Lung (tissue), 12 donors: ENCODE data around the gene SLC35G4. TPM values are rescaled to one million over a fixed set of nuclear protein-coding genes. Genes with fewer than 3 reads are reported as not detected.

Experiments
- ATAC-seq: fragments of 200-7000 bp; cut with Tn5 transposase; one replicate; pipeline ENCODE4 v1.9.1; 2020; ENCODE audit warnings: moderate number of reproducible peaks; ENCODE audit not compliant: insufficient read depth, low FRiP score
- DNase-seq, 3 donors: peaks; one replicate each; pipeline ENCODE4 v3.0.0-alpha.2; 2013 to 2017
- H3K27ac ChIP-seq, 2 donors: one replicate each; pipeline ENCODE4 v1.5.1; 2013; ENCODE audit warnings: mild to moderate bottlenecking in 2 of 2, moderate library complexity in 2 of 2, control low read depth in 1 of 2, inconsistent platforms in 1 of 2, low read depth in 1 of 2, low read length in 1 of 2
- H3K27me3 ChIP-seq, 3 donors: one replicate each; pipeline ENCODE4 v1.5.1; 2013; ENCODE audit warnings: low read length in 2 of 3; ENCODE audit not compliant: control insufficient read depth in 3 of 3, insufficient read depth in 3 of 3
- H3K36me3 ChIP-seq, 4 donors: one replicate each; pipeline ENCODE4 v1.5.1; 2013; ENCODE audit warnings: low read length in 4 of 4, mild to moderate bottlenecking in 1 of 4, moderate library complexity in 1 of 4; ENCODE audit not compliant: control insufficient read depth in 4 of 4, insufficient read depth in 4 of 4
- H3K4me1 ChIP-seq, 5 donors: one replicate each; pipeline ENCODE4 v1.5.1; 2013; ENCODE audit warnings: low read length in 5 of 5, mild to moderate bottlenecking in 2 of 5, moderate library complexity in 1 of 5; ENCODE audit not compliant: control insufficient read depth in 5 of 5, insufficient read depth in 5 of 5
- H3K4me3 ChIP-seq: one replicate; pipeline ENCODE4 v1.5.1; 2013; ENCODE audit warnings: mild to moderate bottlenecking, control low read depth, moderate library complexity
- H3K9ac ChIP-seq, 2 donors: one replicate each; pipeline ENCODE4 v1.5.1; 2013; ENCODE audit warnings: low read length in 2 of 2, control low read depth in 1 of 2; ENCODE audit not compliant: insufficient read depth in 1 of 2
- H3K9me3 ChIP-seq, 4 donors: one replicate each; pipeline ENCODE4 v1.5.1; 2013; ENCODE audit warnings: low read length in 3 of 4, mild to moderate bottlenecking in 1 of 4, moderate library complexity in 1 of 4; ENCODE audit not compliant: control insufficient read depth in 4 of 4, insufficient read depth in 3 of 4
- WGBS, 2 donors: extraction: QIAGEN DNeasy Blood & Tissue Kit; methylation state at CpG; one replicate each; pipeline ENCODE4 v1.1.7; 2013; 5-methylcytosine and 5-hydroxymethylcytosine counted together
- polyA plus RNA-seq, 2 donors: library from polyadenylated mRNA; stranded (reverse); fragments of 200-250 nt; gene quantifications; one replicate each; pipeline ENCODE4 v1.2.1, GENCODE V29; 2013
- total RNA-seq, 2 donors: library from RNA; depleted of rRNA in 1 of 2; stranded (reverse); fragments of >200 nt in 1 of 2; gene quantifications; one replicate each; pipeline ENCODE4 v1.2.1, GENCODE V29; 2014 to 2021
- TF ChIP-seq, protein P1 (sequence below): IDR thresholded peaks from 2 replicates; pipeline ENCODE4 v1.5.1; 2012; ENCODE audit warnings: mild to moderate bottlenecking; ENCODE audit errors: control extremely low read depth, extremely low read depth
- donor health status: control.
- donor health status: control.
- donor health status: Bipolar disorder and iron deficiency.
- donor health status: healthy.
- donor health status: DM: yes; HTN: yes; CAD: no.

SLC35G4 gene
- total and polyA plus RNA-seq, 4 donors, result not detected

- ATAC-seq (no peak), DNase-seq (no peak)
- no peaks in the 10 kb centered on the region for H3K9me3 ChIP-seq
- no peaks in the 10 kb centered on the region for H3K36me3 ChIP-seq
- TF ChIP-seq, protein P1, sequence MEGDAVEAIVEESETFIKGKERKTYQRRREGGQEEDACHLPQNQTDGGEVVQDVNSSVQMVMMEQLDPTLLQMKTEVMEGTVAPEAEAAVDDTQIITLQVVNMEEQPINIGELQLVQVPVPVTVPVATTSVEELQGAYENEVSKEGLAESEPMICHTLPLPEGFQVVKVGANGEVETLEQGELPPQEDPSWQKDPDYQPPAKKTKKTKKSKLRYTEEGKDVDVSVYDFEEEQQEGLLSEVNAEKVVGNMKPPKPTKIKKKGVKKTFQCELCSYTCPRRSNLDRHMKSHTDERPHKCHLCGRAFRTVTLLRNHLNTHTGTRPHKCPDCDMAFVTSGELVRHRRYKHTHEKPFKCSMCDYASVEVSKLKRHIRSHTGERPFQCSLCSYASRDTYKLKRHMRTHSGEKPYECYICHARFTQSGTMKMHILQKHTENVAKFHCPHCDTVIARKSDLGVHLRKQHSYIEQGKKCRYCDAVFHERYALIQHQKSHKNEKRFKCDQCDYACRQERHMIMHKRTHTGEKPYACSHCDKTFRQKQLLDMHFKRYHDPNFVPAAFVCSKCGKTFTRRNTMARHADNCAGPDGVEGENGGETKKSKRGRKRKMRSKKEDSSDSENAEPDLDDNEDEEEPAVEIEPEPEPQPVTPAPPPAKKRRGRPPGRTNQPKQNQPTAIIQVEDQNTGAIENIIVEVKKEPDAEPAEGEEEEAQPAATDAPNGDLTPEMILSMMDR, result no peak
- H3K27ac ChIP-seq, result no peak overlapping the region
- no peak overlapping the region for H3K9ac ChIP-seq
- WGBS, 2 donors, result 74 to 80% methylated on average over 3 of the region's 3 CpGs
- no peaks in the 10 kb centered on the region for H3K27me3 ChIP-seq
- H3K4me3 ChIP-seq, result no peak overlapping the region
- peaks cover 0 to 4% (median 0%) of the 10 kb centered on the region in 5 donors for H3K4me1 ChIP-seq
Measured at GRCh38 chr18:11574545-11574944, 34.9 kb upstream of the SLC35G4 start.

DNA sequence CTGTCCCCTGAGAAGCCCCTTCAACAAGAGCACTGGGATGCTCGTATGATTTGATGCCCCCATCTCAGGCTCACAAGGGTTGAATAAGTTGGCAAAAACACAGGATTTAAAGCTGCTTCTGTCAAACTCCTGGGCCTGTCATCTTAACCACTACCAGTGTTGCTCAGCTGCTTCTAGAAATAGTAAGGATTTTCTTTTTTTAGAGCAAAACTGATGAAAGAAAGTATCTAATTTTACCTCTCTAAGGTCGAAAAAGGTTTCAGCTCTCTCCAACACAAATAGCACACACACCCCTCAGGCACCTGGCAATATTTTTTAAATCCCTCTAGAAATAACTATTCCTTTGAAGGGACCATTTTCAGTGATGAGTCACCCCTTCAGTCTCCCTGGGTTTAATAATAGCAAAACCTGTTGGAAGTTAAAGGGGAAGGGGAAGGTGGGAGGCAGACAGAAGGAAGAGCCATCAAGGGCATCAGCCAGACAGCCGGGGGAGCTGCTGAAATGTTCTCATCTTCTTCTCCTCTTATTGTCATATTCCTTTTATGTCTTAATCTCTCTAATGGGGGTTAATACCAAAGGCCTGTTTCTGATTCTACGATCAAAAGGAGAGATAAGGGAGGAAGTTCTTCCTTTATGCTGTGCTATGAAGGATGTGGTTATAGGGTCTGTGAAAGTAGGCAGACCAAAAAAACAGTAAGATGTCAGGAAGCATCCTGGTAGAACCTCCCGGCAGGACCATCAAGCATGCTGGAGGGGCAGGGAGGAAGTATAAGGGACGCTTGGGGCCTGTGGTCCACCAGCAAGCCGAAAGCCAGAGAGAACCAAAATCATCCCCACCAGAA is 31.9 kb upstream of the SLC35G4 start:
- 41 to 51% methylated on average over 7 of the region's 7 CpGs for WGBS, 2 donors
- H3K9ac ChIP-seq, result no peak overlapping the region
- DNase-seq, result no peak
- no peak overlapping the region for H3K27ac ChIP-seq
- H3K27me3 ChIP-seq, result no peaks in the 10 kb centered on the region
- H3K4me3 ChIP-seq, result no peak overlapping the region
- no peaks in the 10 kb centered on the region for H3K9me3 ChIP-seq
- no peaks in the 10 kb centered on the region for H3K36me3 ChIP-seq
- H3K4me1 ChIP-seq, result no peaks in the 10 kb centered on the region
- TF ChIP-seq, protein P1, result no peak
- no peak for ATAC-seq

DNA sequence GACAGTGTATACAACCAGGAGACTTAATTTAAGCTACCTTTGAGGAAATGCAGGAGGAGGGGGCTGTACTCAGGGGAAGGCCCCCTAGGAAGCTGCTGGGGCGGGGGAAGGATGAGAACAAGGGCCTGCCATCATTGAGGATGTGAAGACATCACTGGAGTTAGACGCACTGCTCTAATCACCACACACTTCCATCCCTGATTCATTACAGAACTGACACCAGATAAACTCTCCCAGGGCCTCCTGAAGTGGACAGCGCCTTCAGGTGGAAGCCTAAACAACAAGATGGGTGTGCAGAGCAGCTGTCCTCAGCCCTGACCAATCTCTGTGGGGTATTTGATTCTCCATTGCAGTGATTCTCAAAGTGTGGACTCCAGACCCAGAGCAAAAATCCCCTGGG is 30.6 kb upstream of the SLC35G4 start:
- Histone ChIP-seq H3K9me3 (peaks cover 0 to under 1% (median 0%) of the 10 kb centered on the region in 4 donors), H3K9ac (no peak overlapping the region), H3K36me3 (no peaks in the 10 kb centered on the region), H3K27ac (no peak overlapping the region), H3K27me3 (no peaks in the 10 kb centered on the region), H3K4me3 (no peak overlapping the region), H3K4me1 (no peaks in the 10 kb centered on the region)
- DNase-seq, result no peak
- WGBS, 2 donors, result 85 to 89% methylated on average over 3 of the region's 3 CpGs
- no peak for ATAC-seq
- TF ChIP-seq, protein P1, result no peak
